M059J (cell line): ENCODE data around the gene E2F8. TPM values are rescaled to one million over a fixed set of nuclear protein-coding genes. Genes with fewer than 3 reads are reported as not detected.

Experiments
- DNase-seq: peaks from one replicate; pipeline ENCODE4 v3.0.0-alpha.2; 2012; ENCODE audit warnings: low read depth
- total RNA-seq: library from RNA; depleted of rRNA; stranded (reverse); fragments of >200 nt; shearing (Covaris generic); gene quantifications from 2 replicates; pipeline ENCODE4 v1.2.3, GENCODE V29; 2014; rRNA removed

The E2F8 gene
- total RNA-seq, 1 experiment from 2014 or later: 8.5 TPM

DNA sequence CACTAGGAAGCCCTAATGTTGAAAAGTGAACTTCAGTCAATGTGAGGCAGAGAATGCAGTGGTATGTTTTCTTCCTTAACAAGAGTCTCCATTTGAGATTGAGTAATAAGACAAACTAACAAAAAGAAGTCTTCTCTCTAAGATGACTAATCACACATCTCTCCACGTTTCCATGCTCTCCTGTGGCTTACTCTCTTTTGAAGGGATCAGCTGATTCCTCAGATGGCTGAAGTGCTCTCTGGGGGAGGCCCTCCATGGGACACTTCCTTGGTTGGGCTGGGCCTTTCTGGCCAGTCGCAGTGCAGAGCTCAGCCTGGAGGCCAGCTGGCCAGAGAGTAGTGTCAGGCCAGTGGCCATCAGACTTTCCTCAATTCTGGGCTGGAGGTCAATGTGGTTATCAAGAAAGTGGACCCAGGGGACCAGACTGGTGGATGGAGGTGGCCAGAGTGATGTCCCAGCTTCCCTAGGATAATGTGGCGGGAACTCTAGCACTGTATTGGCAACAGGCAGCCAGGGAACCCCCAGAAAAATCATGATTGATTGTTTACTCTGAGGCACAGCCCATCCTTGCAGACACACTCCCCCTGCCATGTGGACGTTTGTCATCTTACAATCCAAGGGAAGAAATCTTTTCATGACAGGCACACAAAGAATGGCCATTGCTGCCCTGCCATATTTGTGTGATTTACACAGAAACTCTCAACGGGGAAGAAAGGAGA lies 53.5 kb downstream of the E2F8 start:
- DNase-seq: peak; percentile 33

DNA sequence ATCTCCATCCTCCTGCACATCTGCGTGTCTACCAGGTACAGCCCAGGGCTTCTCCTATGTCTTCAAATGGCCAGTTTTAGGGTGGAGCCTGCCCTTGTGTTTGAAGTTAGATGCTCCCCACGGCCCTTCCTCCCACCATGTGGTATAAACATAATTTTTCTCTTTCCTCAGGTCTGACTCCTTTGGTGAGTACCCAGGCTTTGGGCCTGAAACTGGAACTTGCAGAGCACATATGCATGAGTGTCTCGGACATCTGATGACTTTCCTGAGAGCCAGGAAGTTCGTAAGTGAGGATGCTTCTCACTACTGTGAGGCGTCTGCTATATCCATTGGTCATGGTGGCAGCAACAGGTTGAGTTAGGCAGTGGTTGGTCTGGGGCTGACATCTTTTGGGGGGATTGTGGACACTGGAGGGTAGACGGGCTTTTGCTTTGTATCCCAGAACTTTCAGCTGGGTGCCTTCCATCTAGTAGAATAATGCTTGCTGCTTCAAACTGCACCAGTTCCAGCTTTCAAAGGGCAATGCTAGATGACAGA lies 55.2 kb downstream of the E2F8 start:
- DNase-seq: no peak

DNA sequence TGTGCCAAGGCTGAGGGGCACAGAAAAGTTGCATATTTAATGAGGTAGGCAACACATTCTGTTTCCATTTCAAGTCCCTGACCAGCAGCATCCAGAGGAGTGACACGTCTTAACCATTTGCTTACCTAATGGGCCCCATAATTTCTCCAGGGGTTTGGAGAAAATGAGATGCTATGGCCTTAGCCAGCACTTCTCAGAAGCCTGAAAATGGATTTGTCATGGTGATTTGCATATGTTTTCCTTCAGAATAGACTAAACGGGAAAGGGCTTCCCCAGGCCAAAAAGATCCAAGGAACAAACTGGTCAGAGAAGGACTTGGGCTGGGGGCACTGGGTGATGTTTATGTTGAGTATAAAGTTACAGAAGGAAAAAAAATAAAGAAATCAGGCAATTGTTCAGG lies 55.7 kb downstream of the E2F8 start:
- no peak for DNase-seq

DNA sequence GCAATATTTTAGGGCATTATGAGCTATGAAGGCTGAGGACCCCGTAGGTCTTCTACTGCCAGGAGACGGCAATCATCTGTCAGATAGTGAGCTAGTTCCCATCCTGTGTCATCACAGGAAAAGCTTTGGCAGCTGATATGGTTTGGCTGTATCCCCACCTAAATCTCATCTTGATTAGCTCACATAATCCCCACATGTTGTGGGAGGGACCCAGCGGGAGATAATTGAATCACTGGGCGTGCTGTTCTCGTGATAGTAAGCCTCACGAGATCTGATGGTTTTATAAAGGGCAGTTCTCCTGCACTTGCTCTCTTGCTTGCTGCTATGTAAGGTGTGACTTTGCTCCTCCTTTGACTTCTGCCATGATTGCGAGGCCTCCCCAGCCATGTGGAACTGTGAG lies 57.1 kb downstream of the E2F8 start:
- DNase-seq: no peak

DNA sequence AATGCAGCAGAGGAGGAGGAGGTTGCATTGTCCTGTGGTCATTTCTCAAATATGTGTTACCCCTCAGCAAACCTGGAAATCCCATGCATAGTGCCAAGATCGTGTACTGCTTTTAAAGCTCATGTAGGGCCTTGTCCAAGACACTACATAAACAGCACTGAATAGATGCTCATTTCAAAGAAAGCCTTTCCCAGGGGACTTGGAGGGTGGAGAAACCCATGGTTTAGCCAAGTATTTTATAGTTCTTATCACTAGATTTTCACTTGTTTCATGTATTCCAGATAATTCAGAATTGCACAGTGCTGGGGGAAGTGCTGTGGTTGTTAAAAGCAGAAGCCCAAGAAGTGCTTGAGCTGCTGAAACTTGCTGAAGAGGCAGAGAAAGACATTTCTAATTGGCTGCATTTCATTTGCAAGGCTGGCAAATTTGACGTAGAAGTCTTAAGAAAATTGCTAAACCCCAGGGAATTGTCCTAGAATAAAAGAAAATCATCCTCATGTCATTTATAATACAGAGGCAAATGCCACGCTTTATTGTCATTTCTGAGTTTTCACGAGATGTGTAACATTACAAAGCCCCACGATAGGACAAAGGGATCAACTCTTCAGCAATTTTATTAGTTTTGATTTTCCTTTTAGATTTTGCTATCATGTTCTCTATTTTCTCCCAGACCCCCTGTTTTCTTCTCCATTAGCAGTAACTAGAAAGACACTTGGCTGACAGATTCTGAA lies 59.0 kb downstream of the E2F8 start:
- no peak for DNase-seq

DNA sequence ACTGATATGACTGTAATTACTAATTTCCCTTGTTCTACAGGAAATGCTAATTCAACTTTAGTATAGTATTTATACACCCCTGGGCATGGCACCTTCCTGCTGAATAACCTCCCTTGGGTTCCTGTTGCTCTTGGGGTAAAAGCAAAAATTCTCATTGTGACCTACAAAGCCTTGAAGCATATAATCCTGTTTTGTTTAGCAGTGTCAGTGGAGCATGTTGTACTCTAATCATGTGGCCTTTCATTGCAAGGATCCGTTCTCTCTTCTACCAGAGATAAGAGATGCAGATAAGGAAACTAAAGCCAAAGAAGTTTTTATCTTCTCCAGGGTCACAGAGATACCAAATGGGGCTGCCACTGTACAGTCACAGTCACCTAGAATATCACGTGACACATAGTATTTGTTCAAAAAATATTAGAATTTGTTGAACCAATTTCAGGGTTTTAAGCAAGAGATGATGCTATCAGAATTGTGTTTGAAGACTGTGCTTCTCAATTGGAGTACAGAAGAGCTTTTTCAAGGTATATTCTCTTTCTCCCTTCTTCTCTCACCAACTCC lies 64.0 kb downstream of the E2F8 start:
- no peak for DNase-seq

Other genes with a start within 250 kb of the E2F8 start
- gene MRGPRX2, start 180.2 kb downstream of the E2F8 start, total RNA-seq: not detected in 2 replicates
- 41.1 and 55.5 TPM in 2 replicates for gene ZDHHC13, start 123.8 kb downstream of the E2F8 start, total RNA-seq
- not detected in 2 replicates for gene CSRP3, start 39.0 kb downstream of the E2F8 start, total RNA-seq